ENCODE data around the gene METTL1.

DNA sequence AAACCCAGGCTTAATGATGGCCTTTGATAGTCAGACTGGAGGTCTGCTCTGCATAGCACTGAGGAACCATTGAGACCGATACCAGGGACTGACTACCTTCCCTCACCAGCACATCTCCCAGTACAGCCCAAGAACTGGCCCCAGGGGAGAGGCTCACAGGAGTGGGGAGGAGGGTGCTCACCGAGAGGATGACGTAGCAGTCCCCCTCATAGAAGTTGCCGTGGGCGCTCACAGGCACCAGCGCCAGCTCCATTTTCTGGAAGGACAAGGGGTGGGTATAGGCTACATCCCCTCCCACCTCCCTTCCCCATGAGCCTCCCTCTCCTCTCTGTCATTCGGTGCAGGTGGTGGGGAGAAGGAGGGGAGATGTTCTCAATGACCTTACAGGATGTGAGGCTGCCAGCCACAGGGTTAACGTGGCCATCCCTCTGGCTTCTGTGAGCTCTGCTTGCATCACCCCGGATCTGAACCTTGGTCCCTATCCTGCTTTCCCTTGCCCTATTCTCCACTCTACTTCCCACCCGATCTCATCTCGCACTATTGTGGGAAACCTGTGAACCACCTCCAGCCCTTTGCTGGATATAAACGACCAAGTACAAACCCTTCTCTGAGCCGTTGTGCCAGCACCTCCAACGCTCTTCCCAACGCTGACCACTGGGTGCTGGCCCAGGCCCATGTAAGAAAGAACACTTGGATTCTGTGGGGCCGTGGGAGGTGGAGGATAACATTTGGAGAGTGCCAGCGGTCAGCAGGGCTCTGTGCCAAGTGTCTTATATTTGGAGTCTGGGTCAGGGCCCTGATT is 42.3 kb upstream of the METTL1 start:
- TF ChIP-seq, protein P1, sequence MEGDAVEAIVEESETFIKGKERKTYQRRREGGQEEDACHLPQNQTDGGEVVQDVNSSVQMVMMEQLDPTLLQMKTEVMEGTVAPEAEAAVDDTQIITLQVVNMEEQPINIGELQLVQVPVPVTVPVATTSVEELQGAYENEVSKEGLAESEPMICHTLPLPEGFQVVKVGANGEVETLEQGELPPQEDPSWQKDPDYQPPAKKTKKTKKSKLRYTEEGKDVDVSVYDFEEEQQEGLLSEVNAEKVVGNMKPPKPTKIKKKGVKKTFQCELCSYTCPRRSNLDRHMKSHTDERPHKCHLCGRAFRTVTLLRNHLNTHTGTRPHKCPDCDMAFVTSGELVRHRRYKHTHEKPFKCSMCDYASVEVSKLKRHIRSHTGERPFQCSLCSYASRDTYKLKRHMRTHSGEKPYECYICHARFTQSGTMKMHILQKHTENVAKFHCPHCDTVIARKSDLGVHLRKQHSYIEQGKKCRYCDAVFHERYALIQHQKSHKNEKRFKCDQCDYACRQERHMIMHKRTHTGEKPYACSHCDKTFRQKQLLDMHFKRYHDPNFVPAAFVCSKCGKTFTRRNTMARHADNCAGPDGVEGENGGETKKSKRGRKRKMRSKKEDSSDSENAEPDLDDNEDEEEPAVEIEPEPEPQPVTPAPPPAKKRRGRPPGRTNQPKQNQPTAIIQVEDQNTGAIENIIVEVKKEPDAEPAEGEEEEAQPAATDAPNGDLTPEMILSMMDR (IDR thresholded peaks at IDR 0.05 in 4 of 5, conservative IDR thresholded peaks at IDR 0.05 in 1 of 5), result no peak
- no peak for TF ChIP-seq POLR2A (IDR thresholded peaks at IDR 0.05)
